Sigmoid colon (tissue), 4 donors: ENCODE measurements around the gene STK38.

Experiments used
- CTCF ChIP-seq, 4 experiments: fragments of 450-650 bp in 3 of 4; fragments of 200-600 bp in 1 of 4; IDR thresholded peaks; one replicate each; pipeline ENCODE4 v1.5.1; 2016 to 2019; ENCODE audit warnings: antibody characterized with exemption in 4 of 4, mild to moderate bottlenecking in 3 of 4, moderate library complexity in 2 of 4
- POLR2A ChIP-seq, 2 donors: fragments of 450-650 bp; IDR thresholded peaks; one replicate each; pipeline ENCODE4 v1.6.1; 2016; ENCODE audit warnings: antibody characterized with exemption in 2 of 2, mild to moderate bottlenecking in 2 of 2, moderate library complexity in 2 of 2
- POLR2AphosphoS5 ChIP-seq, 4 donors: sonication (generic); formaldehyde crosslinking; IDR thresholded peaks; one replicate each; pipeline ENCODE4 v1.6.1; 2017; ENCODE audit warnings: antibody characterized with exemption in 4 of 4

DNA sequence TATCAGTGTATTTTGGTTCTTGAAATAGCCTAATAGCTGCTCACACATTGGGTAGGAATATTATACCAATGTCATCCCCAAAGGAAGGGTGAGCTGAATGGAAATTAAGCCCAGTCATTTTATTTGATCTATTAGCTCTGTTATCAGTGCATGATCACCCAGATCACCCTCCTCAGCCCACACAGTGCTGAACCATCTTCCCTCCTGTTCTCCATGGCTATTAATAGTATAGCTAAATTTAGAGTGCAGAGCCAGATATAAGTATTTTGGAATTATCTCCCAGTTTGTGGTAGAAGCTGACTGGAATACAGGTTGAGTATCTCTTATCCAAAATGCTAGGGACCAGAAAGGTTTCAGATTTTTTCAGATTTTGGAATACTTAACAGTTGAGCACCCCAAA lies 59.1 kb downstream of the STK38 start:
- TF ChIP-seq CTCF (IDR thresholded peaks at IDR 0.05) (no peak), POLR2AphosphoS5 (IDR thresholded peaks at IDR 0.05) (no peak), POLR2A (IDR thresholded peaks at IDR 0.05) (no peak)
